ENCODE data around the gene CDCP1.

DNA sequence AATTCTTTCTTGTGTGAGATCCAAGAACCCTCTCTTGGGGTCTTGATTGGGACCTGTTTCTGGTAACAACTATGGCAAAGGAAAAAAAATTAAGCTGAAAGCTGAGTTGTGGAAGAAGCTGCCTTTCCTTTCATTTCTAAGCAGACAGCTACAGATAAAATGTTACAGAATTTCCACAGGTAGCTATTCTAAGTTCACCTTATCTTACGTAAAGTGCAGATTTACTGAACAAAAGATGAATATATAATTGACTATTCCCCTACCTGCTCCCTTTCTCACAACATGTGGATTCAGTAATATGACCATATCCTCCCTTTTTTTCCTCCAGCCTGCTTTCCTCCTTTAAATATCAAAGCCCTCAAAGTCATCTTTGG lies 83.5 kb downstream of the CDCP1 start:
- TF ChIP-seq, protein P1, sequence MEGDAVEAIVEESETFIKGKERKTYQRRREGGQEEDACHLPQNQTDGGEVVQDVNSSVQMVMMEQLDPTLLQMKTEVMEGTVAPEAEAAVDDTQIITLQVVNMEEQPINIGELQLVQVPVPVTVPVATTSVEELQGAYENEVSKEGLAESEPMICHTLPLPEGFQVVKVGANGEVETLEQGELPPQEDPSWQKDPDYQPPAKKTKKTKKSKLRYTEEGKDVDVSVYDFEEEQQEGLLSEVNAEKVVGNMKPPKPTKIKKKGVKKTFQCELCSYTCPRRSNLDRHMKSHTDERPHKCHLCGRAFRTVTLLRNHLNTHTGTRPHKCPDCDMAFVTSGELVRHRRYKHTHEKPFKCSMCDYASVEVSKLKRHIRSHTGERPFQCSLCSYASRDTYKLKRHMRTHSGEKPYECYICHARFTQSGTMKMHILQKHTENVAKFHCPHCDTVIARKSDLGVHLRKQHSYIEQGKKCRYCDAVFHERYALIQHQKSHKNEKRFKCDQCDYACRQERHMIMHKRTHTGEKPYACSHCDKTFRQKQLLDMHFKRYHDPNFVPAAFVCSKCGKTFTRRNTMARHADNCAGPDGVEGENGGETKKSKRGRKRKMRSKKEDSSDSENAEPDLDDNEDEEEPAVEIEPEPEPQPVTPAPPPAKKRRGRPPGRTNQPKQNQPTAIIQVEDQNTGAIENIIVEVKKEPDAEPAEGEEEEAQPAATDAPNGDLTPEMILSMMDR (IDR thresholded peaks at IDR 0.05): no peak
- no peak for TF ChIP-seq POLR2A (IDR thresholded peaks at IDR 0.05)
- TF ChIP-seq EP300 (IDR thresholded peaks at IDR 0.05): no peak
- TF ChIP-seq POLR2AphosphoS5 (IDR thresholded peaks at IDR 0.05): no peak

Measured in upper lobe of left lung (tissue), 4 donors.